IPS-18c (cell line): Measurements from ENCODE around the gene SNX9.
"Not testable (repeated sequence)": the region's sequence is repeated elsewhere in the genome, so short reads cannot be mapped to it uniquely, and the experiment has no call there.

Experiments
- H3K4me3 ChIP-seq: 2 replicates; pipeline ENCODE4 v1.7.0; 2013; ENCODE audit warnings: low read depth, mild to moderate bottlenecking, low read length, moderate library complexity; ENCODE audit not compliant: insufficient read depth
- H3K9me3 ChIP-seq: one replicate; pipeline ENCODE4 v1.6.1; 2013; ENCODE audit warnings: mild to moderate bottlenecking, low read length, moderate library complexity; ENCODE audit not compliant: control insufficient read depth, insufficient read depth

SNX9 gene

GRCh38 chr6:157946053-157946617 is 123.1 kb downstream of the SNX9 start:
- no peaks in the 10 kb centered on the region for H3K9me3 ChIP-seq
- H3K4me3 ChIP-seq, result no peak overlapping the region

- Histone ChIP-seq H3K4me3 (no peak overlapping the region), H3K9me3 (no peaks in the 10 kb centered on the region)
Observed at GRCh38 chr6:157946865-157947532, 124.0 kb downstream of the SNX9 start.

DNA sequence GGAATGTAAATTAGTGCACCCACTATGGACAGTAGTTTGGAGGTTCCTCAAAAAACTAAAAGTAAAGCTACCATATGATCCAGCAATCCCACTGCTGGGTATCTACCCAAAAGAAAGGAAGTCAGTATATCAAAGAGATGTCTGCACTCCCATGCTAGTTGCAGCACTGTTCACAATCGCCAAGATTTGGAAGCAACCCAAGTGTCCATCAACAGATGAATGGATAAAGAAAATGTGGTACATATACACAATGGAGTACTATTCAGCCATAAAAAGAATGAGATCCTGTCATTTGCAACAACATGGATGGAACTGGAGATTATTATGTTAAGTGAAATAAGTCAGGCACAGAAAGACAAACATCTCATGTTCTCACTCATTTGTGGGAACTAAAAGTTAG is 127.9 kb downstream of the SNX9 start:
- H3K9me3 ChIP-seq, H3K4me3 ChIP-seq: not testable (repeated sequence)

DNA sequence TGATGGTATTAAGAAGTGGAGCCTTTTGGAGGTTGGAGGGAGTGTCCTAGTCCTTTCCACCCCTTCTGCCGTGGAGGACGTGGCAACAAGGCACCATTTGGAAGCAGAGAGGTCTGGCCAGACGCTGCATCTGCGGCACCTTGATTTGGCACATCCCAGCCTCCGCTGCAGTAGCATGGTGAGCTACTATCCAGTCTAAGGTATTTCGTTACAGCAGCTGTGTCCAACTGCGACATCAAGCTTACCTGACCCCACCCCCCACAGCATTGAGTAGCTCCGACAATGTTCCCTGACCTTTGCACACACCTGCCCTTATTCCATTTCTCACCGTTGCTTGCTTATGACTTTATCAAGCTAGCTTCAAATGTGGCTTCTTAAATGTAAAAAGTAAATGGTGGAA is 128.8 kb downstream of the SNX9 start:
- no peaks in the 10 kb centered on the region for H3K9me3 ChIP-seq
- H3K4me3 ChIP-seq, result no peak overlapping the region

- no peak overlapping the region for H3K4me3 ChIP-seq
- H3K9me3 ChIP-seq, result peaks cover 4% of the 10 kb centered on the region
Observed at GRCh38 chr6:157952861-157953351, 129.9 kb downstream of the SNX9 start.

DNA sequence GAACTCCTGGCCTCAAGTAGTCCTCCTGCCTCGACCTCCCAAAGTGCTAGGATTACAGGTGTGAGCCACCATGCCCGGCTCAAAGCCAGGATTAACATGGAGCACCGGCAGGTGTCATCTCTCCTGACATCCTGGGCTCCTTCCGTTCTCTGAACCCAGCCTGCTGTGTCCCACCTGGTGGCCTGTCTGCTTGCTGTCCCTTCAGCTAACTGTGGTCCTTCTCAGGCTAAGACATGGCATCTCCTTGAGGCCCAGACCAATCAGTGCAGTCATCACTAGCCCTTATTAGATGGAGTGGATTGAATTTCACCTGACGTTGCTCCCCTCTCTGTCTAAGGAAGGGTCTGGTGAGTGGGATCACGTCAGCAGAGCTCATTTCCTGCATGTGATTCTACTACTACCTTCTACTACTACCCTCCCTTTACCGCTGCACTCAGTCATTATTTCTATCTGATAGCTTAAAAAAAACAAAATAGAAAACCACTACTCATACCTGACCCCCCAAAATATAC is 130.6 kb downstream of the SNX9 start:
- no peak overlapping the region for H3K4me3 ChIP-seq
- peaks cover 4% of the 10 kb centered on the region for H3K9me3 ChIP-seq

- Histone ChIP-seq H3K9me3 (peaks cover 6% of the 10 kb centered on the region), H3K4me3 (no peak overlapping the region)
Observed at GRCh38 chr6:157954150-157955117, 131.4 kb downstream of the SNX9 start.

GRCh38 chr6:157955675-157956074 is 132.6 kb downstream of the SNX9 start:
- Histone ChIP-seq H3K4me3 (no peak overlapping the region), H3K9me3 (peaks cover 10% of the 10 kb centered on the region)

GRCh38 chr6:157956171-157956730 is 133.2 kb downstream of the SNX9 start:
- Histone ChIP-seq H3K9me3 (peaks cover 10% of the 10 kb centered on the region), H3K4me3 (no peak overlapping the region)

DNA sequence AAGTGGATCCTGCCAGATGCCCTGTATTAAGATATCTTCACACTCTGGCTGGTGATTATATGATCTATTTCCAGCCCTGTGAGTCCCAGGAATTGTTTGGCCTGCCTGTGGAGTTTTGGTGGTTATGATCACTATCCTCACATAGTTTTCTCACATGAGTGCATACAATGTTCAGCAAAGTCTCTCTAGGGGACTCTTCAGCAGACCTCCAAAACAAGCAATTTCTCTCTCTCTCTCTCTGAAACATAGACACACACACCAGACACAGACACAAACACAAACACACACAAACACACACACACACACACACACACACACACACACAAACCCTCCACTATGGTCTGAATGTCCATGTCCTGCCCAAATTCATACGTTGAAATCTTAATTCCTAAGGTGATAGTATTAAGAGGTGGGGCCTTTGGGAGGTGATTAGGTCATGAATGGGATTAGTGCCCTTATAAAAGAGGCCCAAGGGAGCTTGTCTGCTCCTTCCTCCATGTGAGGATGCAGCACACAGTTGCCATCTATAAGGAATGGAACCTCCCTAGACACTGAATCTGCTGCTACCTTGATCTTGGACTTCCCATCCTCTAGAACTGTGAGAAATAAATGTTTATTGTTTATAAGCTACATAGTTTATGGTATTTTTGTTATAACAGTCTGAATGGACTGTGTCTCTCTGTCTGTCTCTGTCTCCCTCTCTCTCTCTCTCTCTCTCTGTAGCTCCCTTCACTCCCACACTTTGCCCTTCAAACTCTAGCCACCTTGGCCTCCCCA is 136.6 kb downstream of the SNX9 start:
- H3K4me3 ChIP-seq, result no peak overlapping the region

GRCh38 chr6:157961153-157961831 is 138.2 kb downstream of the SNX9 start:
- H3K9me3 ChIP-seq, result peaks cover 10% of the 10 kb centered on the region
- H3K4me3 ChIP-seq, result no peak overlapping the region

More for the DNA sequence above, 136.6 kb downstream of the SNX9 start:
- H3K9me3 ChIP-seq, result peaks cover 10% of the 10 kb centered on the region

DNA sequence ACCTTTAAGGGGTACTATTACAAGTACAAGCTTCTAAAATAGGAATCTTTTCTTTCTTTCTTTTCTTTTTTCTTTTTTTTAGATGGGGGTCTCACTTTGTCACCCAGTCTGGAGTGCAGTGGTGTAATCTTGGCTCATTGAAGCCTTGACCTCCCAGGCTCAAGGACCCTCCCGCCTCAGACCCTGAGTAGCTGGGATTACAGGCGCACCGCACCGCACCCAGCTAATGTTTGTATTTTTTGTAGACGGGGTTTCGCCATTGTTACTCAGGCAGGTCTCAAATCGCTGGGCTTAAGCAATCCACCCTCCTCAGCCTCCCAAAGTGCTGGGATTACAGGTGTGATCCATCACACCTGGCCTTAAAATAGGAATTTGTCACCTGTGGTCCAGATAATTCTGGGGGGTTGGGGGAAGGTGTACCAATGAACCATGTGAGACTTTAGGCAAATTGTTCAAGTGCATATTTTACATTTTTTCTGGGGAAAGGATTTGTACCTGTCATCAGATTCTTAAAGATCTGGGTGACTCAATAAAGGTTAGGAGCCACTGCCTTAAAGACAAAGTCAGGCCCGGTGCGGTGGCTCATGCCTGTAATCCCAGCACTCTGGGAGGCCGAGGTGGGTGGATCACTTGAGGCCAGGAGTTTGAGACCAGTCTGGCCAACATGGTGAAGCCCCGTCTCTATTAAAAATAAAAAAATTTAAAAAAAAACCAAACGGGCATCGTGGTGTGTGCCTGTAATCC is 139.0 kb downstream of the SNX9 start:
- Histone ChIP-seq H3K9me3 (peaks cover 10% of the 10 kb centered on the region), H3K4me3 (no peak overlapping the region)

DNA sequence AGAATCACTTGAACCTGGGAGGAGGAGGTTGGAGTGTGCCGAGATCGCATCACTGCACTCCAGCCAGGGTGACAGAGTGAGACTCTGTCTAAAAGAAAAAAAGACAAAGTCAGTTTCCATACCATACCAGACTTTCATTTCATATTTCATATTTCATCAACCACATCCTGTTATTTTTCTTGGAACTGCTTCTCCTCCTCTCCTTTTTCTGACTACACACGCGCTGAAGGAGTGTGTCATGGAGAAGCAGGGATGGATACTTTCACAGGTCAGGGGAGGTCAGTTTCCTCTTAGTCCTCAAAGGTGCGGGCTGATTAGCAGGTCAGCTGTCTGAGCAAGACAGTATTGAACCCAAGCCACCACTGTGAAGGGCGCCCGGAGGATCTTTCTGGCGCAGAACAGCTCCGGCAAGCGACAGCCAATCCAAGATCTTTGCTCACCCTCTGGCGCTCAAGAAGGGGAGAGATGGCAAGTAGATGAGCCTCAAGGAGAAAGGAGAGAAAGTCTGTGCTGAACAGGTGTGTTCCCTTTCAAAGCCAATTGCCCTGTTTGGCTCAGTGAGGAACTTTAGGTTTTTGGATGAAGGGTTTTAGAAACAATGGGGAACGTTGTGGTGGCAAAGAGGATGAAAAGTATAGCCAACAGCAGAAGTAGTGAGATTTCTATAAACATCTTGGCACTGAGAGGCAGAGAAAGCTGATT is 139.7 kb downstream of the SNX9 start:
- peaks cover 7% of the 10 kb centered on the region for H3K9me3 ChIP-seq
- no peak overlapping the region for H3K4me3 ChIP-seq

DNA sequence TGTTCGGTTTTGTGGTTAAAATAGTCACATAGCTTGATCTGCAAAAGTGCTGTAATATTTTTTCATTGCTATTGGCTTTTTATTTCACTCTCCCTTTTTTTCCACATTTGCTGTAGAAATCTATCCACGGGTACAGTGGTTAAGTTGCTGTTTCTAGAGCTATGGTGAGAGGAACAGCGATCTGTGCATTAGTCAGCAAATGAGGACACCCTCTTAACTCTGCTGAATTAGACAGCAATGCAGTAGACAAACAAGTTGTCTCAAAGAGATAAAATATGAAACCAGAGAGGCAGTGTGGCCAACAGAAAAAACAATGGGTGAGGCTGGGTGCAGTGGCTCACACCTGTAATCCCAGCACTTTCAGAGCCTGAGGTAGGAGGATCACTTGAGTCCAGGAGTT is 141.1 kb downstream of the SNX9 start:
- no peak overlapping the region for H3K4me3 ChIP-seq
- H3K9me3 ChIP-seq, result peaks cover 5% of the 10 kb centered on the region

GRCh38 chr6:157965387-157965786 is 142.3 kb downstream of the SNX9 start:
- Histone ChIP-seq H3K4me3 (no peak overlapping the region), H3K9me3 (no peaks in the 10 kb centered on the region)
